Activated CD8-positive, alpha-beta memory T cell treated with anti-CD3 and anti-CD28 coated beads, Interleukin-2, amount 50 U/mL, for 24 hours (primary cell): ENCODE results near the gene KCNV2.

Source experiments
- DNase-seq: peaks from one replicate; pipeline ENCODE4 v3.0.0-alpha.2; 2020; ENCODE audit errors: extremely low read depth

Gene KCNV2

GRCh38 chr9:2758162-2758897, 41.0 kb downstream of the KCNV2 start:
- no peak for DNase-seq

GRCh38 chr9:2758898-2759510, 41.7 kb downstream of the KCNV2 start:
- DNase-seq, result no peak

GRCh38 chr9:2761424-2761823, 44.1 kb downstream of the KCNV2 start:
- no peak for DNase-seq

GRCh38 chr9:2764353-2764752, 47.0 kb downstream of the KCNV2 start:
- no peak for DNase-seq

- no peak for DNase-seq
These were observed 48.1 kb downstream of the KCNV2 start for GRCh38 chr9:2765250-2765880.

- DNase-seq, result no peak
These were observed 50.7 kb downstream of the KCNV2 start for GRCh38 chr9:2767800-2768677.

GRCh38 chr9:2771087-2771486, 53.8 kb downstream of the KCNV2 start:
- no peak for DNase-seq

- DNase-seq, result no peak
These were observed 54.4 kb downstream of the KCNV2 start for GRCh38 chr9:2771661-2772060.

- DNase-seq, result no peak
These were observed 60.1 kb downstream of the KCNV2 start for GRCh38 chr9:2777454-2777853.

GRCh38 chr9:2778816-2779215, 61.5 kb downstream of the KCNV2 start:
- no peak for DNase-seq
